HEK293 (cell line): ENCODE measurements around the gene OR52E1.

Experiments
- CTCF ChIA-PET: fragments of 350-600 bp; formaldehyde crosslinking; extraction: SDS; loops from one replicate; lab custom pipeline; 2021; ENCODE audit warnings: antibody characterized with exemption; lab: Yijun Ruan, JAX
- POLR2A ChIA-PET: fragments of 300-600 bp; formaldehyde crosslinking; extraction: SDS; loops from one replicate; lab custom pipeline; 2020; ENCODE audit warnings: antibody characterized with exemption, inconsistent platforms; lab: Yijun Ruan, JAX
- H3K27ac ChIP-seq: fragments of 200-500 bp; sonication (Bioruptor generic); 2 replicates; pipeline ENCODE4 v1.5.1; 2014; ENCODE audit warnings: low read depth, low read length, control low read depth, inconsistent platforms; ENCODE audit errors: extremely low read depth
- H3K36me3 ChIP-seq, 2 experiments: fragments of 200-500 bp in 1 of 2; sonication (Bioruptor generic) in 1 of 2; 1 replicate in 1 of 2; 2 replicates in 1 of 2; pipeline ENCODE4 v1.5.1; 2014 to 2017; ENCODE audit warnings: inconsistent platforms in 2 of 2, low read length in 2 of 2; ENCODE audit not compliant: control insufficient read depth in 2 of 2, insufficient read depth in 1 of 2
- H3K4me1 ChIP-seq: fragments of 200-500 bp; sonication (Bioruptor generic); 2 replicates; pipeline ENCODE4 v1.5.1; 2014; ENCODE audit warnings: mild to moderate bottlenecking, low read length, inconsistent platforms; ENCODE audit not compliant: control insufficient read depth, insufficient read depth
- H3K4me3 ChIP-seq: 2 replicates; pipeline ENCODE4 v1.5.1; 2011; ENCODE audit warnings: low read depth, mild to moderate bottlenecking, control low read depth, low read length, moderate library complexity
- H3K9me3 ChIP-seq: fragments of 200-500 bp; sonication (Bioruptor generic); 2 replicates; pipeline ENCODE4 v1.5.1; 2014; ENCODE audit warnings: low read depth, low read length, inconsistent platforms; ENCODE audit not compliant: control insufficient read depth, insufficient read depth
- KLF17 ChIP-seq: fragments of 450-650 bp; formaldehyde crosslinking; IDR thresholded peaks from 2 replicates; pipeline ENCODE4 v1.5.1; 2016; ENCODE audit warnings: missing biosample characterization, missing genetic modification characterization
- MYNN ChIP-seq: fragments of 450-650 bp; formaldehyde crosslinking; IDR thresholded peaks from 2 replicates; pipeline ENCODE4 v1.5.1; 2016; ENCODE audit warnings: missing biosample characterization, missing genetic modification characterization, borderline replicate concordance
- ZFP37 ChIP-seq: fragments of 450-650 bp; formaldehyde crosslinking; IDR thresholded peaks from 2 replicates; pipeline ENCODE4 v1.5.1; 2016; ENCODE audit warnings: missing biosample characterization, missing genetic modification characterization
- ZNF121 ChIP-seq: fragments of 450-650 bp; formaldehyde crosslinking; IDR thresholded peaks from 2 replicates; pipeline ENCODE4 v1.5.1; 2016; ENCODE audit warnings: missing biosample characterization, missing genetic modification characterization
- ZNF169 ChIP-seq: fragments of 450-650 bp; formaldehyde crosslinking; IDR thresholded peaks from 2 replicates; pipeline ENCODE4 v1.5.1; 2016; ENCODE audit warnings: missing biosample characterization, missing genetic modification characterization
- ZNF184 ChIP-seq: fragments of 450-650 bp; IDR thresholded peaks from 2 replicates; pipeline ENCODE4 v1.5.1; 2018; ENCODE audit warnings: missing biosample characterization, mild to moderate bottlenecking, missing genetic modification characterization
- ZNF223 ChIP-seq: fragments of 450-650 bp; formaldehyde crosslinking; IDR thresholded peaks from 2 replicates; pipeline ENCODE4 v1.5.1; 2016; ENCODE audit warnings: missing biosample characterization, missing genetic modification characterization
- ZNF26 ChIP-seq: fragments of 450-650 bp; formaldehyde crosslinking; IDR thresholded peaks from 2 replicates; pipeline ENCODE4 v1.5.1; 2016; ENCODE audit warnings: missing biosample characterization, missing genetic modification characterization
- ZNF416 ChIP-seq: fragments of 450-650 bp; formaldehyde crosslinking; IDR thresholded peaks from 2 replicates; pipeline ENCODE4 v1.5.1; 2016; ENCODE audit warnings: missing biosample characterization, missing genetic modification characterization
- ZNF510 ChIP-seq: fragments of 450-650 bp; formaldehyde crosslinking; IDR thresholded peaks from 2 replicates; pipeline ENCODE4 v1.5.1; 2018; ENCODE audit warnings: mild to moderate bottlenecking, missing genetic modification characterization, missing biosample characterization; ENCODE audit not compliant: insufficient replicate concordance
- ZNF518A ChIP-seq: fragments of 450-650 bp; formaldehyde crosslinking; conservative IDR thresholded peaks from 2 replicates; pipeline ENCODE4 v1.5.1; 2016; ENCODE audit warnings: low read depth, missing biosample characterization, missing genetic modification characterization
- ZNF529 ChIP-seq: fragments of 450-650 bp; formaldehyde crosslinking; IDR thresholded peaks from 2 replicates; pipeline ENCODE4 v1.5.1; 2017; ENCODE audit warnings: missing genetic modification characterization, missing biosample characterization; ENCODE audit not compliant: insufficient replicate concordance
- ZNF654 ChIP-seq: fragments of 450-650 bp; formaldehyde crosslinking; IDR thresholded peaks from 2 replicates; pipeline ENCODE4 v1.5.1; 2016; ENCODE audit warnings: low read depth, missing biosample characterization, missing genetic modification characterization
- ZNF692 ChIP-seq: fragments of 450-650 bp; formaldehyde crosslinking; IDR thresholded peaks from 2 replicates; pipeline ENCODE4 v1.5.1; 2016; ENCODE audit warnings: missing biosample characterization, missing genetic modification characterization
- ZXDB ChIP-seq: fragments of 450-650 bp; formaldehyde crosslinking; IDR thresholded peaks from 2 replicates; pipeline ENCODE4 v1.5.1; 2016; ENCODE audit warnings: missing biosample characterization, missing genetic modification characterization
- TF ChIP-seq, protein P1 (sequence below): sonication (generic); formaldehyde crosslinking; IDR thresholded peaks from 2 replicates; pipeline ENCODE4 v1.8.1; 2022; ENCODE audit warnings: mild to moderate bottlenecking, moderate library complexity, missing genetic modification reagents
- TF ChIP-seq, protein P2 (sequence below): fragments of 450-650 bp; formaldehyde crosslinking; IDR thresholded peaks from 2 replicates; pipeline ENCODE4 v1.5.1; 2016; ENCODE audit warnings: missing biosample characterization, missing genetic modification characterization
- TF ChIP-seq, protein P3 (sequence below): fragments of 450-650 bp; formaldehyde crosslinking; IDR thresholded peaks from 2 replicates; pipeline ENCODE4 v1.5.1; 2017; ENCODE audit warnings: missing biosample characterization, missing genetic modification characterization

The OR52E1 gene

GRCh38 chr11:5046226-5046625, 23.1 kb upstream of the OR52E1 start, which contains the start of gene OR52J3:
Gene OR52J3, plus strand, starts transcription at chr11:5046526. Its CDS starts 0 bp downstream, at chr11:5046526.
- Histone ChIP-seq H3K9me3 (no peaks in the 10 kb centered on the region), H3K27ac (no peak within 1 kb of the TSS), H3K36me3 (no peaks in the 10 kb centered on the region), H3K4me1 (no peaks in the 10 kb centered on the region), H3K4me3 (no peak within 1 kb of the TSS)
- POLR2A ChIA-PET = no interaction called here
- CTCF ChIA-PET = no interaction called here
- TF ChIP-seq ZXDB (tag by site-specific recombination) (no peak), ZNF169 (tag by site-specific recombination) (no peak), ZNF518A (tag by site-specific recombination) (no peak), ZNF26 (tag by site-specific recombination) (no peak)
- TF ChIP-seq, protein P1, sequence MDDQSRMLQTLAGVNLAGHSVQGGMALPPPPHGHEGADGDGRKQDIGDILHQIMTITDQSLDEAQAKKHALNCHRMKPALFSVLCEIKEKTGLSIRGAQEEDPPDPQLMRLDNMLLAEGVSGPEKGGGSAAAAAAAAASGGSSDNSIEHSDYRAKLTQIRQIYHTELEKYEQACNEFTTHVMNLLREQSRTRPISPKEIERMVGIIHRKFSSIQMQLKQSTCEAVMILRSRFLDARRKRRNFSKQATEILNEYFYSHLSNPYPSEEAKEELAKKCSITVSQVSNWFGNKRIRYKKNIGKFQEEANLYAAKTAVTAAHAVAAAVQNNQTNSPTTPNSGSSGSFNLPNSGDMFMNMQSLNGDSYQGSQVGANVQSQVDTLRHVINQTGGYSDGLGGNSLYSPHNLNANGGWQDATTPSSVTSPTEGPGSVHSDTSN (CRISPR knock-in tag) = no peak
- TF ChIP-seq, protein P2, sequence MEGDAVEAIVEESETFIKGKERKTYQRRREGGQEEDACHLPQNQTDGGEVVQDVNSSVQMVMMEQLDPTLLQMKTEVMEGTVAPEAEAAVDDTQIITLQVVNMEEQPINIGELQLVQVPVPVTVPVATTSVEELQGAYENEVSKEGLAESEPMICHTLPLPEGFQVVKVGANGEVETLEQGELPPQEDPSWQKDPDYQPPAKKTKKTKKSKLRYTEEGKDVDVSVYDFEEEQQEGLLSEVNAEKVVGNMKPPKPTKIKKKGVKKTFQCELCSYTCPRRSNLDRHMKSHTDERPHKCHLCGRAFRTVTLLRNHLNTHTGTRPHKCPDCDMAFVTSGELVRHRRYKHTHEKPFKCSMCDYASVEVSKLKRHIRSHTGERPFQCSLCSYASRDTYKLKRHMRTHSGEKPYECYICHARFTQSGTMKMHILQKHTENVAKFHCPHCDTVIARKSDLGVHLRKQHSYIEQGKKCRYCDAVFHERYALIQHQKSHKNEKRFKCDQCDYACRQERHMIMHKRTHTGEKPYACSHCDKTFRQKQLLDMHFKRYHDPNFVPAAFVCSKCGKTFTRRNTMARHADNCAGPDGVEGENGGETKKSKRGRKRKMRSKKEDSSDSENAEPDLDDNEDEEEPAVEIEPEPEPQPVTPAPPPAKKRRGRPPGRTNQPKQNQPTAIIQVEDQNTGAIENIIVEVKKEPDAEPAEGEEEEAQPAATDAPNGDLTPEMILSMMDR = no peak
- TF ChIP-seq, protein P3, sequence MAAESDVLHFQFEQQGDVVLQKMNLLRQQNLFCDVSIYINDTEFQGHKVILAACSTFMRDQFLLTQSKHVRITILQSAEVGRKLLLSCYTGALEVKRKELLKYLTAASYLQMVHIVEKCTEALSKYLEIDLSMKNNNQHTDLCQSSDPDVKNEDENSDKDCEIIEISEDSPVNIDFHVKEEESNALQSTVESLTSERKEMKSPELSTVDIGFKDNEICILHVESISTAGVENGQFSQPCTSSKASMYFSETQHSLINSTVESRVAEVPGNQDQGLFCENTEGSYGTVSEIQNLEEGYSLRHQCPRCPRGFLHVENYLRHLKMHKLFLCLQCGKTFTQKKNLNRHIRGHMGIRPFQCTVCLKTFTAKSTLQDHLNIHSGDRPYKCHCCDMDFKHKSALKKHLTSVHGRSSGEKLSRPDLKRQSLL (tag by site-specific recombination) = no peak

DNA sequence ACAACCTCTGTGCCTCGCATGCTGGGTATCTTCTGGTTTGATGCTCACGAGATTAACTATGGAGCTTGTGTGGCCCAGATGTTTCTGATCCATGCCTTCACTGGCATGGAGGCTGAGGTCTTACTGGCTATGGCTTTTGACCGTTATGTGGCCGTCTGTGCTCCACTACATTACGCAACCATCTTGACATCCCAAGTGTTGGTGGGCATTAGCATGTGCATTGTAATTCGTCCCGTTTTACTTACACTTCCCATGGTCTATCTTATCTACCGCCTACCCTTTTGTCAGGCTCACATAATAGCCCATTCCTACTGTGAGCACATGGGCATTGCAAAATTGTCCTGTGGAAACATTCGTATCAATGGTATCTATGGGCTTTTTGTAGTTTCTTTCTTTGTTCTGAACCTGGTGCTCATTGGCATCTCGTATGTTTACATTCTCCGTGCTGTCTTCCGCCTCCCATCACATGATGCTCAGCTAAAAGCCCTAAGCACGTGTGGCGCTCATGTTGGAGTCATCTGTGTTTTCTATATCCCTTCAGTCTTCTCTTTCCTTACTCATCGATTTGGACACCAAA, 22.5 kb upstream of the OR52E1 start:
- no peaks in the 10 kb centered on the region for H3K4me1 ChIP-seq
- H3K36me3 ChIP-seq = no peaks in the 10 kb centered on the region
- CTCF ChIA-PET = no interaction called here
- no peaks in the 10 kb centered on the region for H3K9me3 ChIP-seq
- TF ChIP-seq KLF17 (tag by site-specific recombination) = no peak
- TF ChIP-seq ZNF223 = no peak
- no peak for TF ChIP-seq ZFP37 (tag by site-specific recombination)
- TF ChIP-seq ZNF184 (tag by site-specific recombination) = no peak
- TF ChIP-seq ZNF26 (tag by site-specific recombination) = no peak
- TF ChIP-seq MYNN (tag by site-specific recombination) = no peak
- no peak for TF ChIP-seq ZNF654 (tag by site-specific recombination)
- TF ChIP-seq ZNF121 (tag by site-specific recombination) = no peak
- TF ChIP-seq ZNF692 (tag by site-specific recombination) = no peak
- no peak for TF ChIP-seq ZNF416 (tag by site-specific recombination)
- TF ChIP-seq ZNF529 = no peak
- no peak for TF ChIP-seq ZNF510
- TF ChIP-seq, all 188 proteins: peak for 0
- no peak overlapping the region for H3K4me3 ChIP-seq
- POLR2A ChIA-PET = no interaction called here
- H3K27ac ChIP-seq = no peak overlapping the region
